Measurements from ENCODE around the gene GRWD1. TPM values are rescaled to one million over a fixed set of nuclear protein-coding genes. Genes with fewer than 3 reads are reported as not detected.

The GRWD1 gene
- total and polyA plus RNA-seq, 2 donors (not counting 1 experiment from before 2014, with no cell fraction given), result 10.6 to 40.7 TPM

DNA sequence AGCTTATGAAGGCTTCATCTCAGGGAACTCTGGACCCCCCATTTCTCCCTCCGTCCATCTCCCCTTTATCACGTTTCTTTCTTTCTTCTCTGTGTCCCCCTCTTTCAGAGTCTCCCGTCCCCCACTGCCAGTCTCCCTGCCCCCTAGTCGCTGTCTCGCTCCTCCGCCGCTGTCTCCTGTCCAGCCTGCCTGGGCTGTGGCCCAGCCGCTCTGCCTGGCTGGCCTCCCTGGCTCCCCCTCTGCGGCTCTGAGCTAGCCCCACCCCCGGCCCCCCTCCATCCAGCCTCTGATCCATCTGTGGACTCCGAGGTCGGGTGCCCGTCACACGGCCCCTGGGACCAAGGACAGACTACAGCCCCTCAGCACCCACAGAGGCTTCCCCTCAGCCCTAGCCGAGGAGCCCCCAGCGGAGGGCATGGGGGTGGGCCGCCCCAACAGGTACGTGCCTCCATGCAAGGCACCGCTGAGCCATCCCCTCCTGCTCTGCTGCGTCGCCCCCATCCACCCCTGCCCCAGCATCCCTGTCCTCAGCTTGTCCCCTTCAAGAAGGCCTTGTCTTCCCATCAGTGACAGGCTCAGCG, 8.5 kb downstream of the GRWD1 start:
- no peak overlapping the region for H3K4me2 ChIP-seq (replicated peaks; ENCODE audit: low read depth, low read length, poor library complexity, severe bottlenecking)
- no peak overlapping the region for H2AFZ ChIP-seq (ENCODE audit: insufficient read depth, low read depth, low read length, poor library complexity, severe bottlenecking)
- peaks cover 0 to 6% of the 10 kb centered on the region in 2 donors for H3K4me1 ChIP-seq (ENCODE audit: control insufficient read depth in 2 of 2, insufficient read depth in 2 of 2, low read length in 2 of 2)
- DNase-seq, result no peak
- no peak overlapping the region for H3K4me3 Mint-ChIP-seq
- no peak for ATAC-seq (ENCODE audit: low read depth)
- no peaks in the 10 kb centered on the region for H3K27me3 ChIP-seq (replicated peaks in 1 of 4; ENCODE audit: control extremely low read depth in 1 of 4, control insufficient read depth in 3 of 4, insufficient read depth in 4 of 4, low read length in 3 of 4)
- ChIA-PET POLR2A (interaction anchor here (0.7 kb wide), 1 partner anchor 144 kb away, joined by 4 read pairs; no protein-coding TSS in a partner anchor), CTCF (no interaction called here)
- H3K4me1 Mint-ChIP-seq, result peaks cover 8% of the 10 kb centered on the region
- no peak overlapping the region for H3K27ac ChIP-seq (ENCODE audit: low read length in 2 of 2)
- H3K79me2 ChIP-seq (ENCODE audit: control insufficient read depth, insufficient read depth, low read length), result peaks cover 23% of the 10 kb centered on the region
- intact Hi-C loops (cut with micrococcal nuclease), result no loop called here
- 98% methylated on average over 21 of the region's 22 CpGs for WGBS (ENCODE audit: insufficient coverage)
- no peak overlapping the region for H3K27ac Mint-ChIP-seq
- H4K20me1 ChIP-seq (ENCODE audit: control insufficient read depth, insufficient read depth, low read length, poor library complexity, severe bottlenecking), result peaks cover 38% of the 10 kb centered on the region
- H3K4me3 ChIP-seq (ENCODE audit: control extremely low read depth in 1 of 5, extremely low read depth in 1 of 5, insufficient read depth in 1 of 5, low read depth in 2 of 5, low read length in 4 of 5), result no peak overlapping the region
- no peaks in the 10 kb centered on the region for H3K9me3 Mint-ChIP-seq (ENCODE audit: insufficient read depth)
- H3K27me3 Mint-ChIP-seq, result no peaks in the 10 kb centered on the region
- H3K9ac ChIP-seq (ENCODE audit: low read length), result no peak overlapping the region
- no peaks in the 10 kb centered on the region for H3K9me3 ChIP-seq (ENCODE audit: control extremely low read depth in 1 of 3, control insufficient read depth in 2 of 3, insufficient read depth in 1 of 3, low read length in 2 of 3)
- peaks cover 0 to 61% of the 10 kb centered on the region in 2 experiments for H3K36me3 ChIP-seq (replicated peaks in 1 of 2; ENCODE audit: control extremely low read depth in 1 of 2, control insufficient read depth in 1 of 2, extremely low read depth in 1 of 2, insufficient read depth in 2 of 2, low read length in 1 of 2)
- TF ChIP-seq, protein P1, sequence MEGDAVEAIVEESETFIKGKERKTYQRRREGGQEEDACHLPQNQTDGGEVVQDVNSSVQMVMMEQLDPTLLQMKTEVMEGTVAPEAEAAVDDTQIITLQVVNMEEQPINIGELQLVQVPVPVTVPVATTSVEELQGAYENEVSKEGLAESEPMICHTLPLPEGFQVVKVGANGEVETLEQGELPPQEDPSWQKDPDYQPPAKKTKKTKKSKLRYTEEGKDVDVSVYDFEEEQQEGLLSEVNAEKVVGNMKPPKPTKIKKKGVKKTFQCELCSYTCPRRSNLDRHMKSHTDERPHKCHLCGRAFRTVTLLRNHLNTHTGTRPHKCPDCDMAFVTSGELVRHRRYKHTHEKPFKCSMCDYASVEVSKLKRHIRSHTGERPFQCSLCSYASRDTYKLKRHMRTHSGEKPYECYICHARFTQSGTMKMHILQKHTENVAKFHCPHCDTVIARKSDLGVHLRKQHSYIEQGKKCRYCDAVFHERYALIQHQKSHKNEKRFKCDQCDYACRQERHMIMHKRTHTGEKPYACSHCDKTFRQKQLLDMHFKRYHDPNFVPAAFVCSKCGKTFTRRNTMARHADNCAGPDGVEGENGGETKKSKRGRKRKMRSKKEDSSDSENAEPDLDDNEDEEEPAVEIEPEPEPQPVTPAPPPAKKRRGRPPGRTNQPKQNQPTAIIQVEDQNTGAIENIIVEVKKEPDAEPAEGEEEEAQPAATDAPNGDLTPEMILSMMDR (IDR thresholded peaks at IDR 0.05), result no peak
- TF ChIP-seq EZH2 (IDR thresholded peaks at IDR 0.05; ENCODE audit: borderline replicate concordance, insufficient read depth, low read depth, low read length, poor library complexity, severe bottlenecking), result no peak

DNA sequence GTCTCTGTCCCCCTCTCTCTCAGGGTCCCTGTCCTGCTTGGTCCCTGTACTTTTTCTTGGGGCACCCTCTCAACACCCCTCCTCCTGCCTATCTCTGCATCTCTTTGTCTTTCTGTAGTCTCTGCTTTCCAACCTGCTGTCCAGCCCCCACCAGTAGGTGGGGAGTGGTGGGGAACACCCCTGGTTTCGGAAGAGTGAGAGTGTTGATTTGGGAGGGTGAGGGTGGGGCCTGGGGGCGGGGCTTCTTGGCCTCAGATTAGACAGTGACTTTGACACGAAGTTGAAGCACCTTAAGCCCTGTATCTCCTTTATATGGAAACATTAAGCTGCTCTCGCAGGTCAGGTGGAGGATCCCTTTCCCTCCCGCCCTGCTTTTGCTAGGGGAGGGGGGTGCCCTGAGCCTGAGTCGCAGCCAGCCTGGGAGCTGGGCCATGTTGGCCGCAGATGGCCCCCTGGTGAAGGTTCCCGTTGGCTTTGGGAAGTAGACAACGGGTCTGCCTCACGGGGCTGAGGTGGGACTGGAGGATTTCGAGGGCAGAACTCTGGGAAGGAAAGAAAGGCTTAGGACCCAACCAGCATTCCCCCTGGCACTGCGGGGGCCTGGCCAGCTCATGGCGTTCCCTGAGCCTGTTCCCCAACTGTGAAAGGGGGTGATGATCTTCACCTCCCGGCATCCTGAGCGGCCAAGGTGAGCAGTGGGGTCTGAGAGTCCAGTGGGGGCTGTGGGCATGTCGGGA, 9.6 kb downstream of the GRWD1 start, which contains the start of gene KCNJ14:
Gene KCNJ14, plus strand, starts transcription at position 404 of the 737 bp plus-strand sequence. CDS start 6,151 bp downstream, outside the sequence.
- Histone ChIP-seq H3K27ac (ENCODE audit: low read length in 2 of 2) (no peak within 1 kb of the TSS), H3K79me2 (ENCODE audit: control insufficient read depth, insufficient read depth, low read length) (peaks cover 19% of the 10 kb centered on the region), H4K20me1 (ENCODE audit: control insufficient read depth, insufficient read depth, low read length, poor library complexity, severe bottlenecking) (peaks cover 38% of the 10 kb centered on the region), H3K27me3 (replicated peaks in 1 of 4; ENCODE audit: control extremely low read depth in 1 of 4, control insufficient read depth in 3 of 4, insufficient read depth in 4 of 4, low read length in 3 of 4) (no peaks in the 10 kb centered on the region), H2AFZ (ENCODE audit: insufficient read depth, low read depth, low read length, poor library complexity, severe bottlenecking) (no peak within 1 kb of the TSS), H3K9ac (ENCODE audit: low read length) (no peak within 1 kb of the TSS), H3K4me3 (ENCODE audit: control extremely low read depth in 1 of 5, extremely low read depth in 1 of 5, insufficient read depth in 1 of 5, low read depth in 2 of 5, low read length in 4 of 5) (no peak within 1 kb of the TSS), H3K36me3 (replicated peaks in 1 of 2; ENCODE audit: control extremely low read depth in 1 of 2, control insufficient read depth in 1 of 2, extremely low read depth in 1 of 2, insufficient read depth in 2 of 2, low read length in 1 of 2) (peaks cover 0 to 52% of the 10 kb centered on the region in 2 experiments), H3K4me2 (replicated peaks; ENCODE audit: low read depth, low read length, poor library complexity, severe bottlenecking) (no peak within 1 kb of the TSS), H3K9me3 (ENCODE audit: control extremely low read depth in 1 of 3, control insufficient read depth in 2 of 3, insufficient read depth in 1 of 3, low read length in 2 of 3) (no peaks in the 10 kb centered on the region), H3K4me1 (ENCODE audit: control insufficient read depth in 2 of 2, insufficient read depth in 2 of 2, low read length in 2 of 2) (peaks cover 0 to 6% of the 10 kb centered on the region in 2 donors)
- Mint-ChIP-seq H3K9me3 (ENCODE audit: insufficient read depth) (no peaks in the 10 kb centered on the region), H3K4me1 (peaks cover 8% of the 10 kb centered on the region), H3K4me3 (no peak within 1 kb of the TSS), H3K27ac (peak within 1 kb of the TSS; percentile 29), H3K27me3 (no peaks in the 10 kb centered on the region)
- DNase-seq (no peak), ATAC-seq (ENCODE audit: low read depth) (no peak)
- CTCF ChIA-PET, result no interaction called here
- intact Hi-C loops (cut with micrococcal nuclease), result no loop called here
- no peak for TF ChIP-seq EZH2 (IDR thresholded peaks at IDR 0.05; ENCODE audit: borderline replicate concordance, insufficient read depth, low read depth, low read length, poor library complexity, severe bottlenecking)
- TF ChIP-seq, protein P1 (IDR thresholded peaks at IDR 0.05), result no peak
- POLR2A ChIA-PET, result no interaction called here
- 98% methylated on average over 13 of the region's 16 CpGs for WGBS (ENCODE audit: insufficient coverage)

Data from B cell (primary cell).